Spleen (tissue), 11 donors: ENCODE measurements around the gene ACER3. TPM values are rescaled to one million over a fixed set of nuclear protein-coding genes. Genes with fewer than 3 reads are reported as not detected.

ENCODE experiments used
- DNase-seq: peaks from one replicate; pipeline ENCODE4 v3.0.0-alpha.2; 2020
- H3K27ac ChIP-seq, 8 donors: fragments of 200-600 bp; sonication (generic) in 7 of 8; 1 replicate in 4 of 8; 2 replicates in 4 of 8; pipeline versions ENCODE4 v1.5.0 to v1.8.0; 2016 to 2021; ENCODE audit warnings: inconsistent platforms in 4 of 8, mild to moderate bottlenecking in 4 of 8, moderate library complexity in 1 of 8
- H3K27me3 ChIP-seq, 7 donors: fragments of 200-600 bp; sonication (generic) in 6 of 7; replicated peaks in 1 of 7; 1 replicate in 4 of 7; 2 replicates in 3 of 7; pipeline versions ENCODE4 v1.5.0 to v1.8.0; 2016 to 2021; ENCODE audit warnings: inconsistent platforms in 3 of 7, mild to moderate bottlenecking in 1 of 7
- H3K36me3 ChIP-seq, 6 donors: fragments of 200-600 bp; sonication (generic) in 5 of 6; 1 replicate in 4 of 6; 2 replicates in 2 of 6; pipeline versions ENCODE4 v1.5.0 to v1.8.0; 2016 to 2021; ENCODE audit warnings: inconsistent platforms in 2 of 6
- H3K4me1 ChIP-seq, 6 donors: fragments of 200-600 bp; sonication (generic) in 5 of 6; 1 replicate in 3 of 6; 2 replicates in 3 of 6; pipeline versions ENCODE4 v1.5.0 to v1.8.0; 2016 to 2021; ENCODE audit warnings: inconsistent platforms in 3 of 6
- H3K4me3 ChIP-seq, 8 donors: fragments of 200-600 bp; sonication (generic) in 7 of 8; 1 replicate in 4 of 8; 2 replicates in 4 of 8; pipeline versions ENCODE4 v1.5.0 to v1.8.0; 2016 to 2021; ENCODE audit warnings: inconsistent platforms in 4 of 8, mild to moderate bottlenecking in 4 of 8, moderate library complexity in 2 of 8
- H3K9me3 ChIP-seq, 8 donors: fragments of 200-600 bp; sonication (generic) in 7 of 8; 1 replicate in 4 of 8; 2 replicates in 4 of 8; pipeline versions ENCODE4 v1.5.0 to v1.8.0; 2016 to 2021; ENCODE audit warnings: inconsistent platforms in 4 of 8
- POLR2A ChIP-seq, 3 donors: fragments of 450-650 bp; IDR thresholded peaks; one replicate each; pipeline ENCODE4 v1.5.1; 2017; ENCODE audit warnings: antibody characterized with exemption in 3 of 3, mild to moderate bottlenecking in 1 of 3
- POLR2AphosphoS5 ChIP-seq, 3 donors: sonication (generic); formaldehyde crosslinking; IDR thresholded peaks; one replicate each; pipeline ENCODE4 v1.5.1; 2017; ENCODE audit warnings: antibody characterized with exemption in 3 of 3
- WGBS, 5 donors: extraction: QIAGEN DNeasy Blood & Tissue Kit in 3 of 5; methylation state at CpG; one replicate each; pipeline versions ENCODE4 v1.1.5 to v1.1.7; 2013 to 2018; 5-methylcytosine and 5-hydroxymethylcytosine counted together
- intact Hi-C: fragments of 100-400 bp; cut with DNase I; formaldehyde crosslinking; loops from one replicate; pipeline ENCODE4 v1.15.0; 2023; ENCODE audit warnings: low total_unique reads
- polyA plus RNA-seq, 3 donors: library from polyadenylated mRNA; stranded (reverse); fragments of 200-250 nt; gene quantifications; one replicate each; pipeline ENCODE4 v1.2.1, GENCODE V29; 2013
- total RNA-seq, 7 donors: library from RNA; depleted of rRNA in 3 of 7; stranded (reverse); fragments of >200 nt in 3 of 7; fragmentation: NEBNext Ultra II Directional in 4 of 7; extraction: Animal tissue kit (Norgen Biotek cat#: 25700) in 4 of 7; gene quantifications; one replicate each; pipeline versions ENCODE4 v1.1.0 to v1.2.1, GENCODE V29; 2016 to 2021
- TF ChIP-seq, protein P1 (sequence below), 11 experiments: fragments of 200-600 bp in 7 of 11; fragments of 450-650 bp in 4 of 11; sonication (generic) in 4 of 11; IDR thresholded peaks in 8 of 11; conservative IDR thresholded peaks in 3 of 11; 1 replicate in 7 of 11; 2 replicates in 4 of 11; pipeline versions ENCODE4 v1.4.0 to v1.8.0; 2016 to 2021; ENCODE audit warnings: antibody characterized with exemption in 11 of 11, inconsistent platforms in 4 of 11, mild to moderate bottlenecking in 1 of 11
- donor health status: healthy with polysubstance abuse.
- donor health status: DM: no; HTN: no; CAD: no; lungs with moderate emphysema.
- donor health status: DM: no; HTN: no; CAD: no.
- donor health status: Bipolar disorder and iron deficiency.
- donor health status: healthy.
- donor health status: DM: no; HTN: no; CAD: no.
- donor health status: DM: yes; HTN: yes; CAD: no.

Gene ACER3
- total and polyA plus RNA-seq, 10 donors: 2.9 to 52.2 (median 32.1) TPM

DNA sequence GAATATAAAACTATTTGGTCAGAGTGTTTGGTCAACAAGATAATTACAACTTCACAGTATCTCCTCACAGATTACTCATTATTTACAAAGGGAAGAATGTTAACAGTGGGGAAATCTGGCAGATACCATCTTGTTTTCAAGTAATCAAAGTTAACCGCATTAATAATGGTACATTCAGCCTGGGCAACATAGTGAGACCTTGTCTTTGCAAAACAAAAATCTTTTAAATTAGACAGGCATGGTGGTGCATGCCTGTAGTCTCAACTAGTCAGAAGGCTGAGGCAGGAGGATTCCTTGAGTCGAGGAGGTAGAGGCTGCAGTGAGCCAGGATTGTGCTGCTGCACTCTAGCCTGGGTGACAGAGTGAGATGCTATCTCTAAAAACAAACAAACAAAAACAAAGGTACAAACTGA lies 78.5 kb downstream of the ACER3 start:
- no peak for DNase-seq
- H3K36me3 ChIP-seq: peaks cover 0 to 28% (median 0%) of the 10 kb centered on the region in 6 donors
- no peaks in the 10 kb centered on the region for H3K27me3 ChIP-seq
- H3K4me3 ChIP-seq: no peak overlapping the region
- H3K4me1 ChIP-seq: no peaks in the 10 kb centered on the region
- 90 to 93% (median 92%) methylated on average over 2 of the region's 2 CpGs for WGBS, 5 donors
- TF ChIP-seq POLR2A (IDR thresholded peaks at IDR 0.05): no peak
- TF ChIP-seq, protein P1, sequence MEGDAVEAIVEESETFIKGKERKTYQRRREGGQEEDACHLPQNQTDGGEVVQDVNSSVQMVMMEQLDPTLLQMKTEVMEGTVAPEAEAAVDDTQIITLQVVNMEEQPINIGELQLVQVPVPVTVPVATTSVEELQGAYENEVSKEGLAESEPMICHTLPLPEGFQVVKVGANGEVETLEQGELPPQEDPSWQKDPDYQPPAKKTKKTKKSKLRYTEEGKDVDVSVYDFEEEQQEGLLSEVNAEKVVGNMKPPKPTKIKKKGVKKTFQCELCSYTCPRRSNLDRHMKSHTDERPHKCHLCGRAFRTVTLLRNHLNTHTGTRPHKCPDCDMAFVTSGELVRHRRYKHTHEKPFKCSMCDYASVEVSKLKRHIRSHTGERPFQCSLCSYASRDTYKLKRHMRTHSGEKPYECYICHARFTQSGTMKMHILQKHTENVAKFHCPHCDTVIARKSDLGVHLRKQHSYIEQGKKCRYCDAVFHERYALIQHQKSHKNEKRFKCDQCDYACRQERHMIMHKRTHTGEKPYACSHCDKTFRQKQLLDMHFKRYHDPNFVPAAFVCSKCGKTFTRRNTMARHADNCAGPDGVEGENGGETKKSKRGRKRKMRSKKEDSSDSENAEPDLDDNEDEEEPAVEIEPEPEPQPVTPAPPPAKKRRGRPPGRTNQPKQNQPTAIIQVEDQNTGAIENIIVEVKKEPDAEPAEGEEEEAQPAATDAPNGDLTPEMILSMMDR (IDR thresholded peaks at IDR 0.05 in 8 of 11, conservative IDR thresholded peaks at IDR 0.05 in 3 of 11): no peak
- no peak for TF ChIP-seq POLR2AphosphoS5 (IDR thresholded peaks at IDR 0.05)
- H3K27ac ChIP-seq: no peak overlapping the region
- peaks cover 8 to 37% (median 25%) of the 10 kb centered on the region in 8 donors for H3K9me3 ChIP-seq
- intact Hi-C loops: no loop called here

DNA sequence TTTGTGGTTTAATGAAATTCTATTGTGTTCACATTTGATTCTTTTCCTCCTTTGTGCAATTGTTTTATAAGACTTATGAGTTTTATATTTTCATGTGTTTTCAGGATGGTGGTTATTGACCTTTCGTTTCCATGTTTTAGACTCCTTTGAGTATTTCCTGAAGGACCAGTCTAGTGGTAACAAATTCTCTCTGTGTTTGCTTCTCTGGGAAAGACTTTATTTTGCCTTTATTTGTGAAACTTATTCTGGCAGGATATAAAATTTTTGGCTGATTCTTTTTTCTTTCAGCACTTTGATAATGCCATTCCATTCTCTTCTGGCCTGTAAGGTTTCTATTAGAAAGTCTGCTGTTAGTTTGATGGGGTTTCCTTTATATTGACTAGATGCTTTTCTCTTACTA lies 83.5 kb downstream of the ACER3 start:
- DNase-seq: no peak
- TF ChIP-seq, protein P1 (IDR thresholded peaks at IDR 0.05 in 8 of 11, conservative IDR thresholded peaks at IDR 0.05 in 3 of 11): no peak
- TF ChIP-seq POLR2AphosphoS5 (IDR thresholded peaks at IDR 0.05): no peak
- no peak for TF ChIP-seq POLR2A (IDR thresholded peaks at IDR 0.05)
- Histone ChIP-seq H3K4me1 (no peaks in the 10 kb centered on the region), H3K27ac (no peak overlapping the region), H3K4me3 (no peak overlapping the region), H3K36me3 (no peaks in the 10 kb centered on the region), H3K9me3 (peaks cover 8 to 28% (median 17%) of the 10 kb centered on the region in 8 donors), H3K27me3 (no peaks in the 10 kb centered on the region)
- 92 to 100% (median 97%) methylated on average over 1 of the region's 1 CpG for WGBS, 5 donors
- intact Hi-C loops: no loop called here

- Histone ChIP-seq H3K4me1 (no peaks in the 10 kb centered on the region), H3K27me3 (no peaks in the 10 kb centered on the region), H3K9me3 (peaks cover 8 to 28% (median 17%) of the 10 kb centered on the region in 8 donors), H3K36me3 (no peaks in the 10 kb centered on the region), H3K27ac (no peak overlapping the region), H3K4me3 (no peak overlapping the region)
- intact Hi-C loops: no loop called here
- no peak for DNase-seq
- 93 to 100% (median 99%) methylated on average over 1 of the region's 1 CpG; no CpG with 5 or more reads in 1 of the 5 donors for WGBS, 5 donors
- no peak for TF ChIP-seq POLR2AphosphoS5 (IDR thresholded peaks at IDR 0.05)
- no peak for TF ChIP-seq POLR2A (IDR thresholded peaks at IDR 0.05)
- TF ChIP-seq, protein P1 (IDR thresholded peaks at IDR 0.05 in 8 of 11, conservative IDR thresholded peaks at IDR 0.05 in 3 of 11): no peak
Measured at GRCh38 chr11:76946223-76946622, 85.5 kb downstream of the ACER3 start.

- no peak for DNase-seq
- no peaks in the 10 kb centered on the region for H3K36me3 ChIP-seq
- TF ChIP-seq, protein P1 (IDR thresholded peaks at IDR 0.05 in 8 of 11, conservative IDR thresholded peaks at IDR 0.05 in 3 of 11): no peak
- TF ChIP-seq POLR2A (IDR thresholded peaks at IDR 0.05): no peak
- TF ChIP-seq POLR2AphosphoS5 (IDR thresholded peaks at IDR 0.05): no peak
- no peak overlapping the region for H3K27ac ChIP-seq
- no peaks in the 10 kb centered on the region for H3K27me3 ChIP-seq
- peaks cover 8 to 28% (median 17%) of the 10 kb centered on the region in 8 donors for H3K9me3 ChIP-seq
- intact Hi-C loops: no loop called here
- no peak overlapping the region for H3K4me3 ChIP-seq
- no peaks in the 10 kb centered on the region for H3K4me1 ChIP-seq
- WGBS, 5 donors: 82 to 98% (median 95%) methylated on average over 1 of the region's 1 CpG
Measured at GRCh38 chr11:76947190-76947589, 86.5 kb downstream of the ACER3 start.
